ENCODE measurements around the gene TULP4. TPM values are rescaled to one million over a fixed set of nuclear protein-coding genes. Genes with fewer than 3 reads are reported as not detected.
"Not testable (repeated sequence)": the region's sequence is repeated elsewhere in the genome, so short reads cannot be mapped to it uniquely, and the experiment has no call there.

Gene TULP4
- total RNA-seq, 1 donor from 2014 or later, result 86.1 TPM

GRCh38 chr6:158472447-158472846, 160.2 kb downstream of the TULP4 start:
- intact Hi-C loops (cut with DNase I), result no loop called here
- DNase-seq (ENCODE audit: low spot score) (no peak), ATAC-seq (no peak)

DNA sequence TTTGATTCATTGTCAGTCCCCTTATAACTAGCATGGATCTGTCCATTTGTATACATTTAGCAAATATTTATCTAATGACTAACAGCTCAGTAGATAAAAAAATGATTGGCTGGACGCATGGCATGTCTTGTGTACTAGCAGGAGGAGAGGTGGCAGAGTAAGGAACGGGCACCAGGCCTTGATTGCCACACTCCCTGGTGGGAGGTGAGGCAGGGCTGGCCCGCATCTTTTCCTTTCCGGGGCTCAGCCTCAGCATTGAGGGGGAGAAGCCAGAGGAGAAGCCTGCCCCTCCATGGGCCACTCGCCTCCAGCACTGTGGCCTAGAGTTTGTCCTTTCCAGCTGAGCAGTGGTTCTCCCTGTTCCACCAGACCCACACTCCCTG, 162.7 kb downstream of the TULP4 start:
- ATAC-seq (peak; percentile 52), DNase-seq (ENCODE audit: low spot score) (no peak)
- intact Hi-C loops (cut with DNase I), result no loop called here

DNA sequence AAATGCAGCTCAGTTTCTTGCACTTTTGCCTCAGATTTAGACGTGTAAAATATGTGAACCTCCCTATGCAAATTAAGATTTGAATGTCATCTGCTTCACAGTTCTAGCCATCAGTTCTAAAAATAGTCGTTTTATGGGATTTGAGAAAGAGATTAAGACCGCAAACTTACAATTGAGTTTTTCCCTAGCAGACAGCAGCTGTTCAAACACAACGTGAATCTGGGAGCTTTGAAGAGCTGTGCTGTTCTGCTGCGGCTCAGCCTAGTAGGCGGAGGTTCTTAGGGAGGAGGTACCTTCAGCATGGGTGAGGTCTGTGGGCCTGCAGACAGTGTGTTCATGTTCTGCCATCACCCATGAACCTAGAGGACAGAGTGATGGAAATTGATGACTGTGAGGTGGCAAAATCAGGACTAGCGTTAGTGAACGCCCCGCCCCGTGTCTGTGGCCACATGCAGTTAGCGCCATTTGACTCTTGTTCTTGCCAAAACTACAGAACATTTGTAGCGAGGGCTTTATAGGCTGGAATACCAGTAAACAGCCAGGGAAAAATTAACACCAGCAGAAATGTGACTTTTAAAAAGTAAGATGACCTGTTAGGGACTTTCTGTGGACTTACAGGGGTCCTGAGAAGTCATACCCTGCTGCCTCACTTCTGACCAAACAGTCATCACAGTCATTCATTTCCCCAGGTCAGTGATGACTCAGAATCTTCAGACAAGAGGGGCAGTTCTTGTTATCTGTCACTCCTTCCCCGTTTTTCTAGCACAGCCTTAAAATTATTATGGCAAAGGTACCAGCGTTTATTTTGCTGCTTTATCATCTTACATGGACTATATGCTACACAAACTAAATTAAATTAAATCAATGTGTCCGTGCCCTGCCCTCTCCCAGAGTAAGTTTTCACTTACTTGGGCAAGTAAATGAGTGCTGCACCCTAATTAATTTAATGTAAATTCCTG, 163.4 kb downstream of the TULP4 start:
- intact Hi-C loops (cut with DNase I), result no loop called here
- DNase-seq (ENCODE audit: low spot score) (no peak), ATAC-seq (peak; percentile 80)

- intact Hi-C loops (cut with DNase I), result no loop called here
Observed at GRCh38 chr6:158476389-158476788, 164.1 kb downstream of the TULP4 start.

GRCh38 chr6:158477722-158478121, 165.5 kb downstream of the TULP4 start:
- intact Hi-C loops (cut with DNase I); ATAC-seq: not testable (repeated sequence)

More at GRCh38 chr6:158476389-158476788, 164.1 kb downstream of the TULP4 start:
- no peak for ATAC-seq
- no peak for DNase-seq (ENCODE audit: low spot score)

DNA sequence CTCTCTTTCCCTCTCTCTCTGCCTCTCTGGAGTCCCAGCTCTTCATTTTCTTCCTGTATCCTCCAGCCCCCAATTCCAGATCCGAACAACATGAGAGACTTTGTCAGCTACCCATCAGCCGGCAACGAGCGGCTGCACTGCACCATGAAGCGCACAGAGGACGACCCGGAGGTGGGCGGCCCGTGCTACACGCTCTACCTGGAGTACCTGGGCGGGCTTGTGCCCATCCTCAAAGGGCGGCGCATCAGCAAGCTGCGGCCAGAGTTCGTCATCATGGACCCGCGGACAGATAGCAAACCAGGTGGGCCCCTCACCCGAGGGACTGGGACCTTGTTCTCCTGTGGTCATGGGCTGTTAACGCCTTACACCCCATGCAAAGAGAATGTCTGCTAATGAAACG, 168.7 kb downstream of the TULP4 start:
- intact Hi-C loops (cut with DNase I), result no loop called here
- ATAC-seq (no peak), DNase-seq (ENCODE audit: low spot score) (no peak)

More at GRCh38 chr6:158477722-158478121, 165.5 kb downstream of the TULP4 start:
- not testable (repeated sequence) for DNase-seq (ENCODE audit: low spot score)

DNA sequence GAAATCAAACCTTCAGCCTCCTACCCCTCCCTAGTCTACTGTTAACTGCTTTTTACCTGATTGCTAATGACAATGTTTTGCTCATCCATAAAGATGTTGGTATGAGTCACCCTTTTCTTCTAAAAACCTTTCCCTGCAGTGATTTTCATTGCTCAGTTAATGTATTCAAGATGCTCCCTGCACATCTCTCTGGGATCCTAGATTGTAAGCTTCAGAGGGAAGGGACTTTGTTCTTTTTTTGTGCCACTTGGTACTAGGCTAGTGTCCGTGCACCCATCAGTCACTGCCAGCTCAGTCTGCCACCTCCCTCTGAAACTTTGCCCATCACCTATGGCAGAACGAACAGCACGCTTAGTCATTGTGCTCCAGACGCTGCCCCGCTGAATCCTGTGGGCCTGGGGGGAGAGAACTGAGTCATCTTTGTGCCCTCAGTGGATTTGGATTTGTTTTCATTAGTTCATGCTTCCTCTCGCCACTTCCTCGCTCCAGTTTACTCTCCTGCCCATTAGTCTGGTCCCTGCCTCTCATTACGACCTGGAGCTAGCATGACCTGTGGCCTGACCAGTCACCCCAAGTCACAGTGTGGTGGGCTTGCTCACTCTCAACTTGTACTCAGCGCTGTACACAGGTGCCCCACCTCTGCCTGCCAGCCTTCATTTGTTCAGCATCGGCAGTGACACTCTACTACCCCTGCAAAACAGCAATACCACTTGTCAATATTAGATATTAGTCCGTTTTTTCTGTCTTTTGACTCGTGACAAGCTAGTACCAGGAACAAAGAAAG, 169.6 kb downstream of the TULP4 start:
- DNase-seq (ENCODE audit: low spot score) (no peak), ATAC-seq (no peak)
- intact Hi-C loops (cut with DNase I), result no loop called here

- intact Hi-C loops (cut with DNase I), result no loop called here
- ATAC-seq, result no peak
- DNase-seq (ENCODE audit: low spot score), result no peak
Observed at GRCh38 chr6:158485431-158485830, 173.2 kb downstream of the TULP4 start.

DNA sequence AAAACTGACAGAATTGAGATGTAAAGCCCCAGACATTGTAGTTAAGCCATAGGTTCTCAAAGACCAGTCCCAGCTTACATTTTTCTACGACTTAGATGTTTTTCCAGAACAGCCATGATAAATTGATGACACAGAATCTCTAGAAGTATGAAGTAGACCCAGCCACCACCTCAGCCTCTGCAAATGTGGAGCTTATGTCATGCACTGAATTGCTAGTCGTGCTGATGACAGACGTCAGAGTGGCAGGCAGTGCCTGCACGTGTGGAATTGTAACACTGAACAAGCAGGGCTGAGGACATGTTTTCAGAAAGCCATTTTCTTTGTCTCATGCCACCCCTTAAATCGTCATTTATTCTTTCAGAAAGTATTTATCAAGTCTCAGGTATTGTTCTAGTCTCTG, 175.2 kb downstream of the TULP4 start:
- ATAC-seq, result no peak
- intact Hi-C loops (cut with DNase I), result no loop called here
- DNase-seq (ENCODE audit: low spot score), result no peak

GRCh38 chr6:158488065-158488464, 175.8 kb downstream of the TULP4 start:
- intact Hi-C loops (cut with DNase I), result no loop called here
- ATAC-seq (no peak), DNase-seq (ENCODE audit: low spot score) (no peak)

DNA sequence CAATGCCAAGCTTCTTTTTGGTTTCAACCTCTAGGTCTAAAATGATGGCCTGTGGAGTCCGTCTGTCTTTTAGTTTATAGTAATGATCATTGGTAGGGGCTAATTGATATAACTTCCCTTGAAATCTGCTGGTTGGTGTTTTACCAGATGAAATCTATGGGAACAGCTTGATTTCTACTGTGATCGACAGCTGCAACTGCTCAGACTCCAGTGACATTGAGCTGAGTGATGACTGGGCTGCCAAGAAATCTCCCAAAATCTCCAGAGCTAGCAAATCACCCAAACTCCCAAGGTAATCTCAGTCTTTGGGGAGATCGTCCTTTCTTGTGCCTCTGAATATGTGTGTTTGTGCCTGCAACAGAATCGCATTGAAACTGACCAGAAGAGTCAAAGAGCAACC, 177.2 kb downstream of the TULP4 start:
- intact Hi-C loops (cut with DNase I), result no loop called here
- DNase-seq (ENCODE audit: low spot score) (no peak), ATAC-seq (no peak)

DNA sequence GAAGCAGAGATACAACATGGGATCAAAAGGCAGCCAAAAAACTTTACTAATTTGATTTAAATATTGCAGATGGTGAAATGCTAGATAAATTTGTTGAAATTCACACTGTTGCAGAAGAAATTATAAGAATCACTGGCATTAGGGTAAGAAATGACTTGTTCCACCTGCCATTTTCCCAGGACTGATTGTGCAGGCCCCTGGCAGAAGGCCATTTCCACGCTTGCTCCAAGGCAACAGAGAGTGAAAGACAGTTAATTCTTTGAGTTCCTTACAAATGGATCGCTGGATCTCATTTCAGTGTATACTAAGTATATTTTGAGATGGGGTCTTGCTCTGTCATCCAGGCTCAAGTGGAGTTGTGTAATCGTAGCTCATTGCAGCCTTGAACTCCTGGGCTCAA, 180.6 kb downstream of the TULP4 start:
- no peak for DNase-seq (ENCODE audit: low spot score)

DNA sequence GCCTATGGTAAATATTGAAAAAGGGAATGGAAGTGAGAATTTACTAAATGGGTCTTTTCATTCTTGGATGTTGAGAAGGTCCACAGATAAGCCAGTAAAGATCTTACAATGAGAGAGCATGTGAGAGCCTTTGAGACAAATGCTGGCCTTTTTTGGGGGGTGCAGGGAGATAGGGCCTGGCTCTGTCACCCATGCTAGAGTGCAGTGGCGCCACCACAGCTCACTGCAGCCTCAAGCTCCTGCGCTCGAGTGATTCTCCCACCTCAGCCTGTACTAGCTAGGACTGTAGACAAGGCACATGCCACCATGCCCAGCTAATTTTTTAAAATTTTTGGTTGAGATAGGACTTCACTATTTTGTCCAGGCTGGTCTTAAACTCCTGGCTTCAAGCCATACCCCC, 184.4 kb downstream of the TULP4 start:
- intact Hi-C loops (cut with DNase I), result no loop called here
- DNase-seq (ENCODE audit: low spot score) (no peak), ATAC-seq (no peak)

More for the DNA sequence above, 180.6 kb downstream of the TULP4 start:
- ATAC-seq, result no peak
- intact Hi-C loops (cut with DNase I), result no loop called here

DNA sequence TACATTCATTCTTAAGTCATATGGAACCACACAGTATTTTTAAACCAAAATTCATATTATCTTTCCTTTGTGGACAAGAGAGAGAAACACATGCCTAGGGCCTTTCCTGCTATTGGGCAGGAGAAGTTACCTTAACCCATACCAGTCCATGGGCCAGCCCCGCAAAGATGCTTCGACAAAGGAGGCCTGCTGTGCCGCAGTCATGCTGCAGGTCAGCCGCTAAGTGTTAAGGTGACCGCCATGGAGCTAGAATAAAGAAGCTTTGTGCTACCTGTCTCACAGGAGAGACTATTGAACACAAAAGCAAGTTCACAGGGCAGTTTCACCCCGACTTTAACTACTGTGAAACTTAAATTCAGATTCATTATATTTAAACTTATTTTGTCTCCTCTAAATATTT, 185.4 kb downstream of the TULP4 start:
- DNase-seq (ENCODE audit: low spot score), result no peak
- intact Hi-C loops (cut with DNase I), result no loop called here
- ATAC-seq, result no peak

GRCh38 chr6:158498362-158498761, 186.1 kb downstream of the TULP4 start:
- intact Hi-C loops (cut with DNase I), result no loop called here
- no peak for DNase-seq (ENCODE audit: low spot score)
- ATAC-seq, result no peak

- DNase-seq (ENCODE audit: low spot score) (no peak), ATAC-seq (no peak)
- intact Hi-C loops (cut with DNase I), result no loop called here
Observed at GRCh38 chr6:158499601-158500000, 187.3 kb downstream of the TULP4 start.

GRCh38 chr6:158500016-158500735, 187.9 kb downstream of the TULP4 start:
- ATAC-seq, result no peak

DNA sequence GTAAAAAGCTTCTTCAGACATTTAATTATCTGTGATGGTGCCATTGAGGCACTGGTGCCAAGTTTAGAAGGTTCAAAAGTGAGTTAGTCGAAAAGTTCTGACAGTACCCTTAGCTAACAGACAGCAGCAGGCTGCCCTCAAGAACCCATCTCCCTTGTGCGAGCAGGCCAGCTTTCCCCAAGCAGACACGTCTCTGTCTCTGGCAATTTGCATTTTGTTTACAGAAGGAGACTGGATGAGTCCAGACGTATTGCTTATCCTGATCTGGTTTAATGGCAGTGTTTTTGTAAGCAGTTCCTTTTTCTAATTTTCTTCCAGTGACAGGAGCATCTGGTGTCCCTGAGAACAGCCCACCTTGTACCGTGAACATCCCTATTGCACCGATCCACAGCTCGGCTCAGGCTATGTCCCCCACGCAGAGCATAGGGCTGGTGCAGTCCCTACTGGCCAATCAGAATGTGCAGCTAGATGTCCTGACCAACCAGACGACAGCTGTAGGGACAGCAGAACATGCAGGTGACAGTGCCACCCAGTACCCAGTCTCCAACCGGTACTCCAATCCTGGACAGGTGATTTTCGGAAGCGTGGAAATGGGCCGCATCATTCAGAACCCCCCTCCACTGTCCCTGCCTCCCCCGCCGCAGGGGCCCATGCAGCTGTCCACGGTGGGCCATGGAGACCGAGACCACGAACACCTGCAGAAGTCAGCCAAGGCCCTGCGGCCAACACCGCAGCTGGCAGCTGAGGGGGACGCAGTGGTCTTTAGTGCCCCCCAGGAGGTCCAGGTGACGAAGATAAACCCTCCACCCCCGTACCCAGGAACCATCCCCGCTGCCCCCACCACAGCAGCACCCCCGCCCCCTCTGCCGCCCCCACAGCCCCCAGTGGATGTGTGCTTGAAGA, 189.3 kb downstream of the TULP4 start:
- intact Hi-C loops (cut with DNase I), result no loop called here
- no peak for ATAC-seq
- DNase-seq (ENCODE audit: low spot score), result no peak

More at GRCh38 chr6:158500016-158500735, 187.9 kb downstream of the TULP4 start:
- intact Hi-C loops (cut with DNase I), result no loop called here
- no peak for DNase-seq (ENCODE audit: low spot score)
